ENCODE data around the gene ZNF132. TPM values are rescaled to one million over a fixed set of nuclear protein-coding genes. Genes with fewer than 3 reads are reported as not detected.
"Not testable (repeated sequence)": the region's sequence is repeated elsewhere in the genome, so short reads cannot be mapped to it uniquely, and the experiment has no call there.

ZNF132 gene
- total RNA-seq, 3 donors from 2014 or later (not counting 1 experiment from before 2014, with no cell fraction given), result 0.88 to 1.6 (median 1.5) TPM

DNA sequence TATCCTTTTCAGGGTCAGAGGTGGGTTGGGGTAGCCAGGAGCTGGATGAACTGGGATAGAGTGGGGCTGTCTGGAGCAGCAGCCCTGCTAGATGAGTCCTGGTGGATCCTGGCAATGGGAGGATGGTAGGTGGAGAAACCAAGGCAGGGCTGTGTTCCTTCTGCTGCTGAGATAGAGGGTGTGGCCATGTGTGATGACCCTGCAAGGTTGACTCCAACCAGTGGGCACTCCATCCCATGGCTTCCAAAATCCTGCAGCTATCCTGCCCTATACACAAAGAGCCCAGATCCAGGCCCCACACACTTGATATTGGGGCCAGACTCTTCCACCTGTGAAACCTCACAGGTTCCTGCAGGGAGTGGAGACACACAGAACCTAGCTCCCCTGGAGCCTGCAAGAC, 33.8 kb upstream of the ZNF132 start:
- no peak for ATAC-seq
- DNase-seq, result no peak
- intact Hi-C loops (cut with micrococcal nuclease), result loop anchor here (2.0 kb wide), 1 partner anchor 33 kb away; the partner anchor contains the start of gene ZNF132
- Histone ChIP-seq H3K4me1 (ENCODE audit: control insufficient read depth, insufficient read depth, low read length) (peaks cover 21% of the 10 kb centered on the region), H3K27me3 (ENCODE audit: control insufficient read depth, insufficient read depth, low read length) (no peaks in the 10 kb centered on the region), H3K36me3 (ENCODE audit: control insufficient read depth, insufficient read depth, low read length) (peaks cover 22% of the 10 kb centered on the region), H3K9me3 (ENCODE audit: control insufficient read depth, insufficient read depth, low read length) (no peaks in the 10 kb centered on the region), H3K27ac (ENCODE audit: low read length) (no peak overlapping the region), H3K4me3 (ENCODE audit: low read length) (no peak overlapping the region)
- Mint-ChIP-seq H3K4me3 (peak overlapping the region; percentile 31), H3K4me1 (peaks cover 8 to 18% of the 10 kb centered on the region in 2 donors), H3K27me3 (ENCODE audit: low read depth in 2 of 2) (no peaks in the 10 kb centered on the region), H3K27ac (peak overlapping the region; percentile 94 to 99), H3K9me3 (no peaks in the 10 kb centered on the region), H3K36me3 (no peaks in the 10 kb centered on the region)
- TF ChIP-seq, protein P1, sequence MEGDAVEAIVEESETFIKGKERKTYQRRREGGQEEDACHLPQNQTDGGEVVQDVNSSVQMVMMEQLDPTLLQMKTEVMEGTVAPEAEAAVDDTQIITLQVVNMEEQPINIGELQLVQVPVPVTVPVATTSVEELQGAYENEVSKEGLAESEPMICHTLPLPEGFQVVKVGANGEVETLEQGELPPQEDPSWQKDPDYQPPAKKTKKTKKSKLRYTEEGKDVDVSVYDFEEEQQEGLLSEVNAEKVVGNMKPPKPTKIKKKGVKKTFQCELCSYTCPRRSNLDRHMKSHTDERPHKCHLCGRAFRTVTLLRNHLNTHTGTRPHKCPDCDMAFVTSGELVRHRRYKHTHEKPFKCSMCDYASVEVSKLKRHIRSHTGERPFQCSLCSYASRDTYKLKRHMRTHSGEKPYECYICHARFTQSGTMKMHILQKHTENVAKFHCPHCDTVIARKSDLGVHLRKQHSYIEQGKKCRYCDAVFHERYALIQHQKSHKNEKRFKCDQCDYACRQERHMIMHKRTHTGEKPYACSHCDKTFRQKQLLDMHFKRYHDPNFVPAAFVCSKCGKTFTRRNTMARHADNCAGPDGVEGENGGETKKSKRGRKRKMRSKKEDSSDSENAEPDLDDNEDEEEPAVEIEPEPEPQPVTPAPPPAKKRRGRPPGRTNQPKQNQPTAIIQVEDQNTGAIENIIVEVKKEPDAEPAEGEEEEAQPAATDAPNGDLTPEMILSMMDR (IDR thresholded peaks at IDR 0.05), result no peak

GRCh38 chr19:58471736-58472135, 31.8 kb upstream of the ZNF132 start:
- TF ChIP-seq, protein P1 (IDR thresholded peaks at IDR 0.05), result no peak
- ATAC-seq, result no peak
- 96% methylated on average over 39 of the region's 39 CpGs for WGBS (ENCODE audit: insufficient coverage)

DNA sequence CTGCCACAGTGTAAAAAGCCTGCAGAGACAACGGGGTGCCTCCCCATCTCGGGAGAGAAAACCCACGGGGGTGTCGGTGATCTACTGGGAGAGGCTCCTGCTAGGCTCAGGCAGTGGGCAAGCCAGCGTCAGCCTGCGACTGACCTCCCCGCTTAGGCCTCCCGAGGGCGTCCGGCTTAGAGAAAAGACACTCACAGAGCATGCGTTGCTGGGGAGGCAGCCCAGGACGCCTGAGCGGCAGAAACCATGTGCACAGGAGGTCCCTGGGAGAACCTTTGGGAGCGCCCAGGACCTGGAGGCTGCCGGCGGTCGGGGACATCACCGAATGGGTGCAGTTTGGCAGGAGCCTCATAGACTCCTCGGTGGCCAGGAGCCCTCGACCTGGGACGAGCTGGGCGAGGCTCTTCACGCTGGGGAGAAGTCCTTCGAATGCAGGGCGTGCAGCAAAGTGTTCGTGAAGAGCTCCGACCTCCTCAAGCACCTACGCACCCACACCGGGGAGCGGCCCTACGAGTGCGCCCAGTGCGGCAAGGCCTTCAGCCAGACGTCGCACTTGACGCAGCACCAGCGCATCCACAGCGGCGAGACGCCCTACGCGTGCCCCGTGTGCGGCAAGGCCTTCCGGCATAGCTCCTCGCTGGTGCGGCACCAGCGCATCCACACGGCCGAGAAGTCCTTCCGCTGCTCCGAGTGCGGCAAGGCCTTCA, 31.0 kb upstream of the ZNF132 start:
- H3K4me3 ChIP-seq (ENCODE audit: low read length); H3K27ac ChIP-seq (ENCODE audit: low read length); ATAC-seq; H3K27me3 ChIP-seq (ENCODE audit: control insufficient read depth, insufficient read depth, low read length); DNase-seq; H3K36me3 Mint-ChIP-seq; intact Hi-C loops (cut with micrococcal nuclease); H3K27me3 Mint-ChIP-seq (ENCODE audit: low read depth in 2 of 2); H3K27ac Mint-ChIP-seq; H3K9me3 Mint-ChIP-seq; H3K9me3 ChIP-seq (ENCODE audit: control insufficient read depth, insufficient read depth, low read length): not testable (repeated sequence)
- peak overlapping the region; percentile 13 for H3K4me3 Mint-ChIP-seq
- Histone ChIP-seq H3K36me3 (ENCODE audit: control insufficient read depth, insufficient read depth, low read length) (peaks cover 22% of the 10 kb centered on the region), H3K4me1 (ENCODE audit: control insufficient read depth, insufficient read depth, low read length) (peaks cover 27% of the 10 kb centered on the region)
- 97% methylated on average over 24 of the region's 53 CpGs for WGBS (ENCODE audit: insufficient coverage)
- peaks cover 16 to 31% of the 10 kb centered on the region in 2 donors for H3K4me1 Mint-ChIP-seq

More at GRCh38 chr19:58471736-58472135, 31.8 kb upstream of the ZNF132 start:
- Mint-ChIP-seq H3K4me3 (no peak overlapping the region), H3K27ac (no peak overlapping the region), H3K27me3 (ENCODE audit: low read depth in 2 of 2) (no peaks in the 10 kb centered on the region), H3K36me3 (no peaks in the 10 kb centered on the region), H3K4me1 (peaks cover 14 to 32% of the 10 kb centered on the region in 2 donors), H3K9me3 (no peaks in the 10 kb centered on the region)
- DNase-seq, result no peak
- peaks cover 28% of the 10 kb centered on the region for H3K4me1 ChIP-seq (ENCODE audit: control insufficient read depth, insufficient read depth, low read length)
- no peaks in the 10 kb centered on the region for H3K27me3 ChIP-seq (ENCODE audit: control insufficient read depth, insufficient read depth, low read length)
- H3K4me3 ChIP-seq (ENCODE audit: low read length), result no peak overlapping the region
- H3K36me3 ChIP-seq (ENCODE audit: control insufficient read depth, insufficient read depth, low read length), result peaks cover 22% of the 10 kb centered on the region
- H3K9me3 ChIP-seq (ENCODE audit: control insufficient read depth, insufficient read depth, low read length), result no peaks in the 10 kb centered on the region
- intact Hi-C loops (cut with micrococcal nuclease), result no loop called here
- H3K27ac ChIP-seq (ENCODE audit: low read length), result no peak overlapping the region

DNA sequence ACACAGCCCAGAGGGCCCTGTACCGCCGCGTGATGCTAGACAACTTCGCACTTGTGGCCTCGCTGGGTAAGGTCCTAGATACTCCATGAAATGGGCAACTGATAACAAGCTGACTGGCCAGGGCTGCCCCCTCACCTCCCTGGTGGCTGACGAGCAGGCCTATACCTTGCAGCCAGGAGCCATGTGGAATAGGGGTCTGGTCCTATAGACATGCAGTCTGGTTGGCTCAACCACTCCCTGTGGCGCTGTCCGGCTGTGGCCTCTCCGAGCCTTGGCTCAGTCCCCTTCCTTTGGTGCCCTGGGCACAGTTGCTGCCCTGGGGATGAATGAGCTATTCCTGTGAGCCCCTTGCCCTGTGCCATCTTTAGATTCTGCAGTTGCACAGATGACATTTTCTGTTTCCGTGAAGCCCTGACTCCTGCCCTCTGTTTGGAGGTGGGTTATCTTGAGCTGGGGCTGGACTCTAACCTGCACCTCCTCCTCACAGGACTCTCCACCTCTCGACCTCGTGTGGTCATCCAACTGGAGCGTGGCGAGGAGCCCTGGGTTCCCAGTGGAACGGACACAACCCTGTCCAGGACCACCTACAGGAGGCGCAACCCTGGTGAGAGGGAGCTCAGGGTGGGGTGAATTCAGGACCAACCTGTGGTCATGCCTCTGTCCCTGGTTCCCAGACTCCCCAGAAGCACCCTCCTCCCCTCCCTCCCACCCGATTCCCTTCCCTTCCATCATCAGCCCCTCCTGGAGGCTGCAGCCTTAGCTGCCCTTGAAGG, 29.5 kb upstream of the ZNF132 start:
- Histone ChIP-seq H3K27ac (ENCODE audit: low read length) (no peak overlapping the region), H3K4me3 (ENCODE audit: low read length) (no peak overlapping the region), H3K4me1 (ENCODE audit: control insufficient read depth, insufficient read depth, low read length) (peaks cover 18% of the 10 kb centered on the region), H3K36me3 (ENCODE audit: control insufficient read depth, insufficient read depth, low read length) (peaks cover 22% of the 10 kb centered on the region), H3K9me3 (ENCODE audit: control insufficient read depth, insufficient read depth, low read length) (no peaks in the 10 kb centered on the region), H3K27me3 (ENCODE audit: control insufficient read depth, insufficient read depth, low read length) (no peaks in the 10 kb centered on the region)
- Mint-ChIP-seq H3K9me3 (no peaks in the 10 kb centered on the region), H3K4me3 (peak overlapping the region; percentile 89), H3K27ac (peak overlapping the region in 1 of 2 donors; percentile 92), H3K36me3 (no peaks in the 10 kb centered on the region), H3K27me3 (ENCODE audit: low read depth in 2 of 2) (no peaks in the 10 kb centered on the region), H3K4me1 (peaks cover 16 to 21% of the 10 kb centered on the region in 2 donors)
- intact Hi-C loops (cut with micrococcal nuclease), result no loop called here
- TF ChIP-seq, protein P1 (IDR thresholded peaks at IDR 0.05), result no peak
- DNase-seq (no peak), ATAC-seq (no peak)
- WGBS (ENCODE audit: insufficient coverage), result 92% methylated on average over 17 of the region's 17 CpGs

Data from natural killer cell (primary cell).